H1 (cell line): ENCODE results near the gene FLRT2.

Experiments
- CTCF ChIP-seq, 3 experiments: IDR thresholded peaks; 1 replicate in 2 of 3; 2 replicates in 1 of 3; pipeline versions ENCODE4 v1.5.1 to v1.6.1; 2011; ENCODE audit warnings: low read length in 3 of 3, mild to moderate bottlenecking in 3 of 3, inconsistent platforms in 2 of 3, low read depth in 1 of 3, moderate library complexity in 1 of 3; ENCODE audit not compliant: insufficient read depth in 1 of 3; ENCODE audit errors: control extremely low read depth in 1 of 3
- EP300 ChIP-seq, 2 experiments: IDR thresholded peaks; 1 replicate in 1 of 2; 2 replicates in 1 of 2; pipeline ENCODE4 v1.6.1; 2011 to 2012; ENCODE audit warnings: low read depth in 2 of 2, low read length in 2 of 2, mild to moderate bottlenecking in 2 of 2, borderline replicate concordance in 1 of 2, inconsistent platforms in 1 of 2, moderate library complexity in 1 of 2
- EZH2 ChIP-seq: fragments of 200-600 bp; sonication (generic); IDR thresholded peaks from 2 replicates; pipeline ENCODE4 v1.7.1; 2012; ENCODE audit warnings: low read depth, mild to moderate bottlenecking, moderate library complexity, low read length, inconsistent platforms; ENCODE audit not compliant: severe bottlenecking
- JUND ChIP-seq: IDR thresholded peaks from 2 replicates; pipeline ENCODE4 v1.6.1; 2011; ENCODE audit warnings: mild to moderate bottlenecking, improper control_type of control experiment, low read length
- YY1 ChIP-seq: IDR thresholded peaks from 2 replicates; pipeline ENCODE4 v1.6.1; 2011; ENCODE audit warnings: low read depth, mild to moderate bottlenecking, low read length

GRCh38 chr14:85535991-85536832, 6.3 kb downstream of the FLRT2 start:
- TF ChIP-seq CTCF (IDR thresholded peaks at IDR 0.05; ENCODE audit: control extremely low read depth in 1 of 3, insufficient read depth in 1 of 3, low read depth in 1 of 3, low read length in 3 of 3) (no peak), EZH2 (no peak), JUND (no peak), EP300 (IDR thresholded peaks at IDR 0.05; ENCODE audit: borderline replicate concordance in 1 of 2, low read depth in 2 of 2, low read length in 2 of 2) (no peak), YY1 (no peak)
